Retinal pigment epithelial cell (primary cell): ENCODE results near the gene CNKSR1.
A peak's percentile ranks its signal among the peaks of the same experiment; 100 is the strongest.

ENCODE experiments used
- DNase-seq: peaks from one replicate; pipeline ENCODE4 v3.0.0-alpha.2; 2010; ENCODE audit warnings: low read depth
- H3K4me3 ChIP-seq: 2 replicates; pipeline ENCODE4 v1.5.1; 2011; ENCODE audit warnings: mild to moderate bottlenecking, low read length, control low read depth, moderate library complexity
- CTCF ChIP-seq: conservative IDR thresholded peaks from 2 replicates; pipeline ENCODE4 v1.5.1; 2011; ENCODE audit warnings: low read depth, low read length, control low read depth, inconsistent platforms

The CNKSR1 gene

DNA sequence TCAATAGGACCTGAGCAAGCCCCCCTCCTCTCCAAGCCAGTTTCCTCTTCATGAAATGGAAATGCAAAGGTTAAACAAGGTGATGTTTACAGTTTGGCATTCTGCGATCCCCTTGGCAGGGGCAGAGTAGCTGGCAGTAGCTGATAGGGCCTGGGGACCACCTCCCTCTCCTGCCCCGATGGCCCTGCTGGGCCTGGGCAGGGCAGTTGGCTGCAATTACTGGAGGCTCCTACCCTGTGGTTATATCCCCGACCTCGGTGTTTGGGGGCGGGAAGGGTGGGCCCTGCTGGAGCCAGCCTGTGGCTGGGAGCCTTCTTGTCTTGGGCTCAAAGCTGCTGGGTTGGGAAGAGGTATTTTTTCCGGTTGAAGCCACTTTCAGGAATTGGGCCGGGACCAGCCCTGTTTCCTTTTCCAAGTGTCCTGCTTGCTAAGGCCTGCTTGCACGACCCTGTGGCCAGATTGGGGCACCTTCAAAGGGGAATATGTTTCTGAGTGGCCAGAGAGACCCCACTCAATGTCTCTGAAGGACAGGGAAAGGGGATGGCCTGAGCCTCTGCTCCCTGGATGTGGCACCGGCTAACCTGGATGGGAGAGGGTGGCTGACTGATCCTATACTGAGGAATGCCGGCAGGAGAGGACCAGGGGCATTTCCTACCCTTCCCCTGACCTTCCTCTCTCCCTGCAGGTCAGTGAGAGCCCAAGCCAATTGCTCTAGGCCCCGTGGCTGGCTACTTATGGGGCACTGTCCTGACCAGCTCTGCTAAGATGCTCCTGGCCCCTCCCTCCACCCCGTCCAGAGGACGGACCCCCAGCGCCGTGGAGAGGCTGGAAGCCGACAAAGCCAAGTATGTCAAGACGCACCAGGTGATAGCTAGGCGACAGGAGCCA, 16.5 kb upstream of the CNKSR1 start:
- TF ChIP-seq CTCF, result no peak
- H3K4me3 ChIP-seq, result no peak overlapping the region
- DNase-seq, result no peak

GRCh38 chr1:26161415-26162219, 15.7 kb upstream of the CNKSR1 start:
- no peak for DNase-seq

GRCh38 chr1:26162220-26162709, 15.0 kb upstream of the CNKSR1 start:
- peak; percentile 1 for TF ChIP-seq CTCF
- DNase-seq, result no peak
- H3K4me3 ChIP-seq, result peak overlapping the region; percentile 33

More at GRCh38 chr1:26161415-26162219, 15.7 kb upstream of the CNKSR1 start:
- TF ChIP-seq CTCF, result no peak
- H3K4me3 ChIP-seq, result peak overlapping the region; percentile 37

- no peak for DNase-seq
- TF ChIP-seq CTCF, result no peak
- no peak overlapping the region for H3K4me3 ChIP-seq
These were observed 13.6 kb upstream of the CNKSR1 start for GRCh38 chr1:26163684-26164035.

GRCh38 chr1:26164036-26164860, 13.0 kb upstream of the CNKSR1 start:
- peak; percentile 31 for TF ChIP-seq CTCF
- peak overlapping the region; percentile 44 for H3K4me3 ChIP-seq
- DNase-seq, result no peak

DNA sequence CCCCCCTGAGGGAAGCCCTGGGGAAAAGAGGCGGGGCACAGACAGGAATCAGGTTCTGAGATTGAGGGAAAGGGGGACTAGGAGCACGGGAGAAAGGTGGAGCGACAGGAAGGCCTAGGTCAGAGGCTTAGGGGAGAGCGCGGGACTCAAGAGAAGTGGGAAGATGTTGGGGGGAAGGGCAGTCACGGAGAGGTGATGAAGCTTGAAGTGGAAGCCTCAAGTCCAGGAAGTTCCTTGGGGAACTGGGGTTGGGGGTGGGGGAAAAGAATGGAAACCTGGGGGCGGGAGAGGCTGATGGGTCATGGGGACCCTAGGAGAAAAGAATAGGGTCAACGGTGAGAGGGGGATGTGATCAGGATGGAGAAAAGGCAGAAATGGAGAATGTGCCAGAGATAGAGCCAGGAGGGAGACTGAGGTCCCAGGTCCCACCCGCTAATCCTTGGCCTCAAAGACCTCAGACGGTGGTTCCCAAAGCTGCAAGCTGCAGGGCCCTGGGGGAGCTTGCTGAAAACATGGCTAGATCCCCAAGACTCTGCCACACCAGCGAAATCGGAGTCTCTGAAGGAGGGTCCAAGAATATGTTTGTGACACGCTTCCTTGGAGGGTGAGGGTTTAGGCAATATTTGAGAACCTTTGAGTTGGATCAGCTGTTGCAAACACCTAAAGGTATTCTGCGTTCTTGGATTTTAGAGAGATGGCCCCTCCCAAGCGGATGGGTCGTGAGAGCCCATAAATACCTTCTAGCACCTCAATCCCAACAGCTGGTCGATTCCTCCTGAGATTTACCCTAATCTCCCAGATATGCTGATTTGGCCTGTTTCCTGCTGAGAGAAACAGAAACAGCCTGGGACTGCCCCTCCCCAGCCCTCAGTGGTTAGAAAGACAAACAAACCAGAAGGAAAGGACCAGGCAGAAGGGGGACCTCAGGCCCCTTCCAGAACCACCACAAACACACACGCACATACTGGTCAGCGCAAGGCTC, 12.1 kb upstream of the CNKSR1 start:
- TF ChIP-seq CTCF, result peak; percentile 3
- no peak overlapping the region for H3K4me3 ChIP-seq
- DNase-seq, result no peak
